ENCODE measurements around the gene BRF1.

DNA sequence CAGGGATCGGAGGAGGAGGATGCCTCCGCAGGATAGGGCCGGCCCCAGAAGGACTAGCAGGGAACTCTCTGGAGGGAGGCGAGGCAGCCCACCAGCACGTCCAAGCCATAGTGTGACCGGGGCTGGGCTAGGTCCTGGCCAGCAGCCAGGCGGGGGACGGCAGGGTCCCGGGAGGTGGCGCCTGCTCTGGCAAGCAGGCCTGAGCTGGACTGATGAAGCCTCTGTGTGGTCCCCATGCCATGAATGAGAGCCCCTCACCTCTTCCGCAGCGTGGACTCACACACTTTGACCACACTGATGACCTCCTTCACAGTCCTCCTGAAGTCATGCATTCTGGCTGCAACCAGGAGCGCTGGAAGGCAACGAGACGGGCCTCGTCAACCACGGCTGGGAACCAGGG is 72.2 kb downstream of the BRF1 start:
- TF ChIP-seq, protein P1, sequence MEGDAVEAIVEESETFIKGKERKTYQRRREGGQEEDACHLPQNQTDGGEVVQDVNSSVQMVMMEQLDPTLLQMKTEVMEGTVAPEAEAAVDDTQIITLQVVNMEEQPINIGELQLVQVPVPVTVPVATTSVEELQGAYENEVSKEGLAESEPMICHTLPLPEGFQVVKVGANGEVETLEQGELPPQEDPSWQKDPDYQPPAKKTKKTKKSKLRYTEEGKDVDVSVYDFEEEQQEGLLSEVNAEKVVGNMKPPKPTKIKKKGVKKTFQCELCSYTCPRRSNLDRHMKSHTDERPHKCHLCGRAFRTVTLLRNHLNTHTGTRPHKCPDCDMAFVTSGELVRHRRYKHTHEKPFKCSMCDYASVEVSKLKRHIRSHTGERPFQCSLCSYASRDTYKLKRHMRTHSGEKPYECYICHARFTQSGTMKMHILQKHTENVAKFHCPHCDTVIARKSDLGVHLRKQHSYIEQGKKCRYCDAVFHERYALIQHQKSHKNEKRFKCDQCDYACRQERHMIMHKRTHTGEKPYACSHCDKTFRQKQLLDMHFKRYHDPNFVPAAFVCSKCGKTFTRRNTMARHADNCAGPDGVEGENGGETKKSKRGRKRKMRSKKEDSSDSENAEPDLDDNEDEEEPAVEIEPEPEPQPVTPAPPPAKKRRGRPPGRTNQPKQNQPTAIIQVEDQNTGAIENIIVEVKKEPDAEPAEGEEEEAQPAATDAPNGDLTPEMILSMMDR (IDR thresholded peaks at IDR 0.05; ENCODE audit: poor library complexity), result no peak
- TF ChIP-seq EZH2 (IDR thresholded peaks at IDR 0.05; ENCODE audit: borderline replicate concordance), result no peak
- TF ChIP-seq EZH2phosphoT487 (IDR thresholded peaks at IDR 0.05; ENCODE audit: low read depth, severe bottlenecking, unreplicated experiment), result no peak

Measured in hepatocyte (in vitro differentiated cells).